ENCODE measurements around the gene TMIE. TPM values are rescaled to one million over a fixed set of nuclear protein-coding genes. Genes with fewer than 3 reads are reported as not detected.

TMIE gene
- total RNA-seq, 1 donor from 2014 or later = not detected

- Mint-ChIP-seq H3K27me3 (ENCODE audit: low read depth) (no peaks in the 10 kb centered on the region), H3K27ac (ENCODE audit: unreplicated experiment) (peak overlapping the region; percentile 35), H3K36me3 (ENCODE audit: low read depth) (no peaks in the 10 kb centered on the region), H3K4me1 (peaks cover 11% of the 10 kb centered on the region), H3K4me3 (no peak overlapping the region), H3K9me3 (no peaks in the 10 kb centered on the region)
- TF ChIP-seq, protein P1, sequence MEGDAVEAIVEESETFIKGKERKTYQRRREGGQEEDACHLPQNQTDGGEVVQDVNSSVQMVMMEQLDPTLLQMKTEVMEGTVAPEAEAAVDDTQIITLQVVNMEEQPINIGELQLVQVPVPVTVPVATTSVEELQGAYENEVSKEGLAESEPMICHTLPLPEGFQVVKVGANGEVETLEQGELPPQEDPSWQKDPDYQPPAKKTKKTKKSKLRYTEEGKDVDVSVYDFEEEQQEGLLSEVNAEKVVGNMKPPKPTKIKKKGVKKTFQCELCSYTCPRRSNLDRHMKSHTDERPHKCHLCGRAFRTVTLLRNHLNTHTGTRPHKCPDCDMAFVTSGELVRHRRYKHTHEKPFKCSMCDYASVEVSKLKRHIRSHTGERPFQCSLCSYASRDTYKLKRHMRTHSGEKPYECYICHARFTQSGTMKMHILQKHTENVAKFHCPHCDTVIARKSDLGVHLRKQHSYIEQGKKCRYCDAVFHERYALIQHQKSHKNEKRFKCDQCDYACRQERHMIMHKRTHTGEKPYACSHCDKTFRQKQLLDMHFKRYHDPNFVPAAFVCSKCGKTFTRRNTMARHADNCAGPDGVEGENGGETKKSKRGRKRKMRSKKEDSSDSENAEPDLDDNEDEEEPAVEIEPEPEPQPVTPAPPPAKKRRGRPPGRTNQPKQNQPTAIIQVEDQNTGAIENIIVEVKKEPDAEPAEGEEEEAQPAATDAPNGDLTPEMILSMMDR (conservative IDR thresholded peaks at IDR 0.05) = no peak
- DNase-seq (ENCODE audit: low read depth, low spot score) = no peak
Observed at GRCh38 chr3:46667657-46668056, 33.5 kb upstream of the TMIE start.

DNA sequence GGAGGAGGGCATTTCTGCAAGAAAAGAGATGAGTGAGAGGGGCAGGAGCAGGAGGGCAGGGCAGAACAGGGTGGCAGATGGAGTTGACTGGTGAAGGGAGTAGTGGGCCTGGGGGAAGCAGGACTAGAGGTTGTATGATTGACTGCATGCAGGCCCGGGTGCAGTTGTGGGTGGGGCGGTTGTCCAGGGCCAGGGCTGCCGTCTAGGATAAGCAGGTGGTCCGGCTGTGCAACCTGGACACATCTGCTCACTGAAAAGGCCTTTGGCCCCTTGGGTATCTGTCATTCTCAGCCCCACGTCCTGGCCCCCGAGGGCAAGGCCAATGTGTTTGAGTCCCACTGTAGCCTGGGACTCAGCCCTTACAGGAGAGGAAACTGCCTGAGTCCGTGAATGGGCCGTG lies 33.1 kb upstream of the TMIE start:
- H3K4me1 Mint-ChIP-seq = peaks cover 7% of the 10 kb centered on the region
- no peaks in the 10 kb centered on the region for H3K9me3 Mint-ChIP-seq
- no peaks in the 10 kb centered on the region for H3K36me3 Mint-ChIP-seq (ENCODE audit: low read depth)
- no peak overlapping the region for H3K27ac Mint-ChIP-seq (ENCODE audit: unreplicated experiment)
- TF ChIP-seq, protein P1 (conservative IDR thresholded peaks at IDR 0.05) = no peak
- no peaks in the 10 kb centered on the region for H3K27me3 Mint-ChIP-seq (ENCODE audit: low read depth)
- no peak overlapping the region for H3K4me3 Mint-ChIP-seq
- no peak for DNase-seq (ENCODE audit: low read depth, low spot score)

DNA sequence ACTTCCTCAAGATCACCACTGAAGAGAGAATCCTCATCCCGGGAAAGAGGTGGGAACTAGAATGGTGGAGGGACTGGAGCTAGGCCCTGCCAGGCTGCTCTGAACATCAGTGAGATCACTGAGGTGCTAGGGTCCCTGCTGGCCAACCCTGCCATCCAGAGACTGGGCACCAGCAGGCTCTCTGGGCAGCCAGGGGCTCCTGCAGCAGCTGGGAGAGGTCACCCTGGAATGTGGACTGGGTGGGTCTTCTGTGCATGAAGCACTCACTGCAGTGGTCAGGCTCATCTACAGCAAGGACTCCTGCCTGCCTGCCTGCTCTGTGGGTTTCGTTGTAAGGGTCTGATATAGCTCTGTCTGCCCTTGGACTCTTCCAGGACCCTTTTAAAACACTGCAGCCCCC lies 32.6 kb upstream of the TMIE start:
- TF ChIP-seq, protein P1 (conservative IDR thresholded peaks at IDR 0.05) = no peak
- no peaks in the 10 kb centered on the region for H3K9me3 Mint-ChIP-seq
- H3K4me1 Mint-ChIP-seq = peaks cover 2% of the 10 kb centered on the region
- no peak overlapping the region for H3K4me3 Mint-ChIP-seq
- DNase-seq (ENCODE audit: low read depth, low spot score) = no peak
- no peak overlapping the region for H3K27ac Mint-ChIP-seq (ENCODE audit: unreplicated experiment)
- H3K36me3 Mint-ChIP-seq (ENCODE audit: low read depth) = no peaks in the 10 kb centered on the region
- H3K27me3 Mint-ChIP-seq (ENCODE audit: low read depth) = no peaks in the 10 kb centered on the region

DNA sequence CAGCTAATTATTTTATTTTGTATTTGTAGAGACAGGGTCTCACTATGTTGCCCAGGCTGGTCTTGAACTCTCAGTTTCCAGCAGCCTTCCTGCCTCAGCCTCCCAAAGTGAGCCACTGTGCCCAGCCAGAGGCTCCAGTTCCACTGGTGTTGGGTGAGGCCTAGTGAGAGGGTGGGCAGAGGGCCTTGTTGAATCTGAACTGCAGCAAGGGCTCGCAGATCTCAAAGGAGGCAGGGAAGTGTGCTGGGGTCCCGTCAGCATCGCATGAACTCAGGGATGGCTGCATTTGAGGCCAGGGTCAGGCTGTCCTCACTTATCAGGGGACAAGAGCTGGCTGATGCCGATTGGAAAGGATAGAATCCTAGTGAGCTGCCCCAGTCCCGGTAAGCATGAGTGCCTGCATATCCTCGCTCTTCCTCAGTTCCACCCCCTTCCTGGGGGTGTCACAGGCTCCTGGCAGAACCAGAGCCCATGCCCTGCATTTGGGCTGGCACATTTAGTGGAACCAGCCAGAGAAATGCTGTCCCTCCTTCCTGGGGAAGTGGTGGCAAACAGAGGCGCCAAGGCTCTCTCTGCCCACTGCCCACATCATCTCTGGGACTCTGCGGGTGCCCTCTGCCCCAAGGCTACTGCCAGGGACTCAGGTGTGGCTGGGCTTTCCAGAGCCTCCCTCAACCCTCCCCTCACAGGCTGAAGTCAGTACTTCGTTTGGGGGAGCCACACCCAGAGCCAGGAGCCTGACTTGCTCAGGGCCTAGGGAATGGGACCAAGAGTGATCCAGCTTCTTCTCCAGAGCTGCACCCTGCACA lies 31.8 kb upstream of the TMIE start:
- Mint-ChIP-seq H3K27ac (ENCODE audit: unreplicated experiment) (no peak overlapping the region), H3K4me1 (no peaks in the 10 kb centered on the region), H3K9me3 (no peaks in the 10 kb centered on the region)

GRCh38 chr3:46670000-46670890 lies 30.9 kb upstream of the TMIE start:
- Mint-ChIP-seq H3K9me3 (no peaks in the 10 kb centered on the region), H3K4me3 (no peak overlapping the region), H3K4me1 (no peaks in the 10 kb centered on the region), H3K27ac (ENCODE audit: unreplicated experiment) (peak overlapping the region; percentile 43), H3K36me3 (ENCODE audit: low read depth) (no peaks in the 10 kb centered on the region), H3K27me3 (ENCODE audit: low read depth) (no peaks in the 10 kb centered on the region)
- DNase-seq (ENCODE audit: low read depth, low spot score) = no peak
- TF ChIP-seq, protein P1 (conservative IDR thresholded peaks at IDR 0.05) = no peak

More for the DNA sequence above, 31.8 kb upstream of the TMIE start:
- no peak for DNase-seq (ENCODE audit: low read depth, low spot score)
- Mint-ChIP-seq H3K27me3 (ENCODE audit: low read depth) (no peaks in the 10 kb centered on the region), H3K36me3 (ENCODE audit: low read depth) (no peaks in the 10 kb centered on the region), H3K4me3 (no peak overlapping the region)
- TF ChIP-seq, protein P1 (conservative IDR thresholded peaks at IDR 0.05) = no peak

All from neural crest cell (in vitro differentiated cells).